Skeletal muscle cell (primary cell): ENCODE data around the gene MORN5.

Experiments
- DNase-seq: peaks from one replicate; pipeline ENCODE4 v3.0.0-alpha.2; 2010; ENCODE audit warnings: low read depth
- H3K4me3 ChIP-seq: 2 replicates; pipeline ENCODE4 v1.5.1; 2011; ENCODE audit warnings: low read depth, mild to moderate bottlenecking, control low read depth, low read length, moderate library complexity

MORN5 gene

DNA sequence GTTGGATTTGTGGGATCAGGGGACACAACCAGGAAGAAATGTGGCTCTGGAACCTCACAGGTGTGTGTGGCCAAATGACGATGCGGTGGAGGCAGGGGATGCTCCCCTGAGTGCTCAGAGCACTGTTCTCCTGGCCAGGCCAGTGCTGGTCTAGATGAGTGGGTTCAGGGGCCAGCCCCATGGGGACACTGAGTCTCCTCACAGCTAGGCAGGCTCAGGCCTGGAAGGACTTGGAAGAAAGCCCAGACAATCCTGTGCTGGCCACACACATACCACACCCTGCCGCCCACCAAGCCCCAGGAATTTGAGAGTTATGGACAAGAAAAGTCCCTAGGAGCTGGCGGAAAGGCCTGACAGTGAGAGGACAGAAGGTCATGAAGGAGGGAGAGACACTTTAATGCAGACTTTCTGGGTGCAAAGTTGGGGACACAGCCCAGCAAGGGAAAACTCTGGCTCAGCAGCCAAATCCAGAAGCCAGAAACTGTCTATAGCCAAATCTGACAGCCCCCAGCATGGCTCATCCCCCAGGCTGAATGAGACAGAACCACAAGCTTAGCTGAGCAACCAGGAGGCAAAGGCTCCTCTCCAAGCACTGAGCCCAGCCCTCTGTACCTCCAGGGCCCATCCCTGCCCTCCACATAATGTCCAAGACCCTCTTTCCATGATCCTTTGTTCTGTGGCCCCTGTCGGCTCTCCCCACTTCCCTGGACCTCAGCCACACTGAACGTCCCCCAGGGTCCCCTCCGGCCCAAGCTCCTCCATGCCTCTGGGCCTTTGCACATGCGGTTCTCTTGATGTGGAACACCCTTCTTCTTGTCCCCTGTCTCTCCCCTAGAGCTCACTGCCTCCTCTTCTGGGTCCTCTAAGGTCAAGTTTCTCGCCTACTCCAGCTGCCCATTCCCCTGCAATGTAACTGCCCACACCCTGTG is 46.7 kb downstream of the MORN5 start:
- H3K4me3 ChIP-seq = no peak overlapping the region
- DNase-seq = peak; percentile 83

DNA sequence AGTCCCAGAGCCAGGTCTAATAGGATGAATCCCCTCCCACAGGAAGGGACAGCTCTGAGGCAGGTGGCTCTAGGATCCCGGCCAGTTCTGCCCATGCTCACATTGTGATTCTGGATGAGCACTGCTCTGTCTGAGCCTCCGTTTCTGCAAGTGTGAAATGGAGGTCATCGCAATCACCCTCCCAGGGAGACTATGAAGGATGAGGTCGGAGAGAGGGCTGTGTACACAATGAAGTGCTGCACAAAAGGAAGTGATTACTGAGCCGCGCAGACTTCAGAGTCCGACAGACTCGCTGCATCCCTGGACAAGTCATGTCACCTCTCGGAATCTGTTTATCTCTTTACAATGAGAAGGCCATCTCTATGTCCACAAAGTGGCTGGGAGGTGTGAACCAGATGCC is 47.4 kb downstream of the MORN5 start:
- no peak for DNase-seq
- H3K4me3 ChIP-seq = no peak overlapping the region

DNA sequence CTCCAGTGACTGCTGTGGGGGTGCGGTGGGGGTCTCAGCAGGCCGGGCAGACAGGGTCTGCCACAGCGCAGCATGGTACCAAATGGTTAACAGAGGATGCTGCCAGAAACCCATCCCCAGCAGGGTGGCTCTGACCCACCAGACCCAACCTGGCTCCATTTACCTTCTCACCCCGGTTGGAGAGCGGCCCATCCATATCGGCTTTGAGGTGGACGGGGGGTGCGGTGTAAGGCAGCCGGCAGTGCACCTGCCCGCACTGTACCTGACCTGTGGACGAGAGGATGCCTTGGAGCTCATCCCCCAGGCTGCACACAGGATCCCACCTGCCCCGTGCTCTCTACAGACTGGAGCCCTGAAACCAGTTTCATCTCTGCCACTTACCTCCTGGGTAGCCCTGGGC is 49.7 kb downstream of the MORN5 start:
- no peak overlapping the region for H3K4me3 ChIP-seq
- DNase-seq = no peak

DNA sequence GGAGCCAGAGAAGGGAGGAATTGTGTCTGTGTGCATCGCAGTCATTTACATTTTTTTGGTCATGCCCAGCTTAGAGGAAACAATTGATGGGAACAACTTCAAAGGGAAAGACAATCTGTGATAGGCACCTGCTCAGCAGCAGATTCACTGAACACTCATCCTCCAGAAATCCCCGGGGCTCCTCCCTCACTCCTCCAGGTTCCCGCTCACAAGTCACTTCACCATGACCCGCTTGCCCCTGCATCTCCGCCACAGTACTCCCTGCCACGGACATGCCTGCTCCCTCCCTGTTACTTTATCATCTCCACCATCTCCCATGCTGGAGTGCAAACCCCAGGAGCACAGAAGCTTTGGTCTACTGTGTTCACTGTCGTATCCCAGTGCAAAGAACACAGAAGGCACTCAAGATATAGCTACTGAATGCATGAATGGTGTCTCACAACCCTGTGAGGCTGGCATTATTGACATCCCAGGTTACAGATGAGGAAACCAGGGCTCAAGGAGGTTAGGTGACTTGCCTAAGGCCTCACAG is 52.8 kb downstream of the MORN5 start:
- no peak for DNase-seq
- H3K4me3 ChIP-seq = no peak overlapping the region

DNA sequence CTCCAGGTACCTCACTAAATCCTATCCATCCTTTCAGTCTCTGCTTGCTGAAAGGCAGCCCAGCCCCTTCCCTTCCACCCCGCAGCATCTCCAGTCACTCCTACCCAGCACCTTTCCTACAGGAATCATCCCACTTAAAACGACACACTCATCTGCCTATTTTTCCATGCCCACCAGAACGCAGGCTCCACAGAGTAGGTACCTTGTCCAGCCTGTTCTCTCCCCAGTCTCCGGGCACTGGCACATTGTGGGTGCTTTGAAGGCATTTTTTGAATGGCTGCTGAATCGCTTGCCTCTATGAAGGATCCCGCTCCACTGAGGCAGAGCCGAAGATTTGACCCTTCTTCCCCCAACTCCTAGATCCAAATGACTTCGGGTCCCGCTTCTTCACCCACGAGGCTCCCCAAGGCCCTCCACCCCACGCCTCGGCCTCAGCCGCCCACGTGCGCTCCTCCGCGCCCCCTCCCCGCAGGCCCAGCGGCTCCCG is 53.4 kb downstream of the MORN5 start:
- peak overlapping the region; percentile 39 for H3K4me3 ChIP-seq
- no peak for DNase-seq

DNA sequence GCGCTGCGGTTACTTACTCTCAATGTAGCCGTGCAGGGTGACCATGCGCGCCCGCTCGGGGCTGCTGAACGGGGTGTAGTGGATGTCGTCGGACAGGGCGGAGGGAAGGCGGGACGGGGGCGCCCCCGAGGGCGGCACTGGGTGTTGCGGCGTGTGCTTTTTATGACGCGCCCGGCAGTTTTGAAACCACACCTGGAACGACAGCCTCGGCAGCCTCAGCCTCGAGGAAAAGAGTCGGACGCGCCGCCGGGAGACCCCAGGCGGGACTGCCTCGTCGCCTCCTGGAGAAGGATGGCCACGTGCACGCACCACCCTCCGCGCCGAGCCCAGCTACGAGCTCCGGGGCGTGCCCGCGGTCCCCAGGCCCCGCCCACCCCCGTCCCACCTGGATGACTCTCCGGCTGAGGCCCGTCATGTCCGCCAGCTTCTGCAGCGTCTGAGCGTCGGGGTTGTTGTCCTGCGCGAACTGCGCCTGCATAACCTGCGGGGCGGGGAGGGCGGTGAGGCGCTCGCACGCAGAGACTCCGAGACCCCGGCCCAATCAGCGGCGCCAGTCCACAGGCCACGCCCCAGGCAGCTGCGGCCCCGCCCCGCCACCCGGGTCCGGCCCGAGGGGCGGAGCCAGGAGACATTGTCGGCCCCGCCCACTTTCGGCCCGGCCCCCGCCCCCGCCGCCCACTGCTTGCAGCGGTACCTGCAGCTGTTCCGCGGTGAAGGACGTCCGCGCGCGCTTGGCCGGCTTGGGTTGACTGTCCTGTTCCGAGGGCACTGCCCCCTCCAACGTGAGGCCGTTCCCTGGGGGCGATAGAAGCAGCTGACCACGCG is 54.1 kb downstream of the MORN5 start:
- H3K4me3 ChIP-seq = peak overlapping the region; percentile 39
- DNase-seq = no peak

DNA sequence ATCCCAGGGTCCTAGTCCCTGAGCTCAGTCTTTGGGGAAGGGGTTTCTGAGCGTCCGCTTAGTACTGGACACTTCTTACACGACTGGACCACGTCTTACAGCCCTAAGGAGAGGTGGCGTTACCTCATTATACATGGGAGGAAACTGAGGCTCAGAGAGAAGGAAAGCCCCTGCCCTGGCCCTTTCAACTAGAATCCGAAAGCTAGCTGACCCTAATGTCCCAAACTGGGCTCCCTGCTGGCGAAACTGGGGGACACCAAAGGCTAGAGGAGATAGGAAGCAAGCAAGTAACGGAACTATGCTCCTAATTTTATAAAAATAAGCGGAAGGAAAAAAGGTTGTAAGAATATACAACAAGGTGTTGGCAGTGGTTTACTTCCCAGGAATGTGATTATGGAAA is 54.8 kb downstream of the MORN5 start:
- no peak overlapping the region for H3K4me3 ChIP-seq
- DNase-seq = no peak

DNA sequence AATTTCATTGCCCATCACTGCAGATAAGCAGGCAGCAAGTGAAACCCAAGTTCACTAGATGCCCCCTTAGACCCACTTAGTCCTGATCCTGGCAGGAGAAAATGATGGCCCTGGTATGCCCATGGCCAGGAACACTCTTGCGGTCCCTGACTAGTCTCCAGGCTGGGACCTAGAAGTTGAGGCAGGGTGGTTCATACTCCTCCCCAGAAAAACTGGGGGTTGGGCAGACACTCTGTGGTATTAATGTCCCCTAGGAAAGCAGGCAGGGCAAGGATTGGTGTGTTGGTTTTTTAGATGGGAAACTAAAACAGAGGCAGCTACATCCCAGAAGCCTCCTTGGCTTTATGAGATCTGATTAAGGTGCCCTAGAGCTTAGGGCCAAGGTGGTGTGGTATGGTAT is 56.0 kb downstream of the MORN5 start:
- DNase-seq = no peak
- no peak overlapping the region for H3K4me3 ChIP-seq

DNA sequence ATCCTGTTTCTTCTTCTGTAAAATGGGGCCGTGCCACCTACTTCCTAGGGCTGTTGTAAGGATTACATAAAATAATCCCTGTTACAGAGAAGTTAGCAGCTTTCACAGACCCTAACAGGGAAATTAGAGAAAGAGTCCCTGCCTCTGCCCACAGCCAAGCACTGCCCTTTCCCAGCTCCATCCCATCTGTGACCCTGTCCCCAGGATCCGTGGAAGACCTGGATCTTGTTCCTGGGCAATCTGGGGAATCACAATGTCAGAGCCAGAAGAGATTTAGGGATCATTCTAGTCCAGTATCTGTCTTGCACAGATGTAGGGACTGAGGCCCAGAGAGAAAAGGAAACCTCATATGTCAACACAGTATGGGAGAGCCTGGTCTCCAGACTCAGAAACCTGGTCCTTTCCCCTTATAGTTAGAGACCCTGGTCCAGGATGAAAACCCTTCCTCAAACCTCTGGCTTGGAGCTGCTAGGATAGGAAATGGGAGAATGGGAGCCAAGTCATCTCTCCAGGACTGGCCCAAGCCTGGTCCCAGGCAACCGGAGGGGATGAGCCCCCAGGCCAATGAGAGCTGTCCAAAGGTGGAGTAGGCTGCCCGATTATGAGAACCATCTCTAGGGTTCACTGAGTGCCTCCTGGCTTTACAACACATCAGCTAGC is 56.6 kb downstream of the MORN5 start:
- no peak overlapping the region for H3K4me3 ChIP-seq
- DNase-seq = no peak

DNA sequence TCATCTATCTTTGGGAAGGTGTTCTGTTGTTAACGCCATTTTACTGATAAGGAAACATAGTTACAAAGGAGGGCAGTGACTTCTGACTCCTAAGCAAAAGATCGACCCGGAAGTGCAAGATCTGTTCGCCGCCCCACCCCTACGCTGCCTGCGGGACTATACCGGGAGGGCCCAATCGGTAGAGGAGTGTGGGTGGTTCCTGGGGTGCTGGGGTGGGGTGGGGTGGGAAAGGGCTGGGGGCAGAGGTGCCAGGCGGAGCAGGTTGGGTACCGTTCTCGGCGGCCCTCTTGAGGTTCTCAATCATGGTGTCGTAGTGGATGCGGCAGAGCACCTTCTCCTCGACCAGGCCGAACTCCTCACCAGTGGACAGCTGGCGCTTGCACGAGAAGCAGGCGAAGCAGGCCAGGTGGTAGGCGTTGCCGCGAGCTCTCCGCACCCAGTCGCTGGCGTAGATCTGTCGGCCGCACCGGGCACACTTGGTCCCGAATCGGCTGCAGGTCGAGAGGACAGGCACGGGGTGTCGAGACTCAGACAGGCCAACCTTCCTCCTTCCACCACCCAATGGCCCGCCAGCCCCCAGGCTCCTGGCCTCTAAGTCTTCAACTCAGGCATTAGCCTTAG is 57.2 kb downstream of the MORN5 start:
- no peak for DNase-seq
- H3K4me3 ChIP-seq = no peak overlapping the region

DNA sequence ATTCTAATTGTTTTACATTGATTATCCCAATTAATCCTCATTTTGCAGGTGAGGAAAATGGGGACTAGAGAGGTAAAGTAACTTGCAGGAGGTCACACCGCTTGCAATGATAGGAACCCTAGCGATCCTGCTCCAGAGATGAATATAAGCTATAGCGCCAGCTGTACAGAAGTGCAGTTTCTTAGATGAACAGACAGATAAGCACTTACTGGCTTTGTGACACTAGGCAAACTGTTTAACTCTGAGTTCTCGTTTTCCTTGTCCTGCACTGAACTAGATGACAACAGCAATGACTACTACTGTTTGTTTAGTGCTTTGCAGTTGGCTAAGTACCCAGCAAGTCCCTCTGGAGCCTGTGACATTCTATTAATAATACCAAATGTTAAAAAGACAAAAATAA is 57.9 kb downstream of the MORN5 start:
- H3K4me3 ChIP-seq = no peak overlapping the region

DNA sequence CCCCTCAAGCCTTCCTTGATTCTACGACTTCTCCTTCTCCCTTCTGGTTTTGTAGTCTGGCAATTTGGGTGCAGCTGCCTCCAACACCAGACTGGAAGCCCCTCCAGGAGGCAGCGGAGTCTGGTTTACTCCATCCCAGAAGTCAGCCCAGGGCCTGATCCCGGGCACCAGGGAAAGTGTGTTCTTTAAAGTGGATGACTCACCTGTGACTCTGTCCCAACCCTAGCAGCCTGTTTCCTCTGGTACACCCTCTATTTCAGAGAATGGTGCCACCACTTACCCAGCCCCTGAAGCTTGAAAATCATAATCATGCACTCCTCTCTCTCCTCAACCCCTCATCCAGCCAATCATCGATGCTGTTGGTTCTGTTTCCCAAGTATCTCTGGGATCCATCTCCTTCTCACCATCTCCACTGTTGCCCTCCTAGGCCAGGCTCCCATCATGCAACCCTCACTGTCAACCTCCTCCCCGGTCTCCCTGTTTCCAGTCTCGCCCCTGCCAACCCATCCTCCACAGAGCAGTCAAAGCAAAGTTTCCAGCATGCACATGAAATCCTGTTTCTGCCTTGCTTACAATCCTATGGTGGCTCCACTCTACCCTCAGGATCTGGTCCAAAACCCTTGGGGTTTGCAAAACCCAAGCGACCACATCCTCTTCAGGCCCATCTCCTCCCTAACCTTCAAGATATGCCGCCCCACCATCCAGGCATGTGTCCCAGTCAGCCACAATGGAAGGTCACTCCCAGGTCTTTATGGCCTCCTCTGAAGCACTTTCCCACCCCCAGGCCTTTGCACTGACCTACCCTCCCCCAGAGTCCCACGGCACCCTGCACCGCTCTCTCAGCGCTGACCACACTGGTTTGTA is 58.6 kb downstream of the MORN5 start:
- no peak overlapping the region for H3K4me3 ChIP-seq

More for the DNA sequence above, 57.9 kb downstream of the MORN5 start:
- DNase-seq = no peak

DNA sequence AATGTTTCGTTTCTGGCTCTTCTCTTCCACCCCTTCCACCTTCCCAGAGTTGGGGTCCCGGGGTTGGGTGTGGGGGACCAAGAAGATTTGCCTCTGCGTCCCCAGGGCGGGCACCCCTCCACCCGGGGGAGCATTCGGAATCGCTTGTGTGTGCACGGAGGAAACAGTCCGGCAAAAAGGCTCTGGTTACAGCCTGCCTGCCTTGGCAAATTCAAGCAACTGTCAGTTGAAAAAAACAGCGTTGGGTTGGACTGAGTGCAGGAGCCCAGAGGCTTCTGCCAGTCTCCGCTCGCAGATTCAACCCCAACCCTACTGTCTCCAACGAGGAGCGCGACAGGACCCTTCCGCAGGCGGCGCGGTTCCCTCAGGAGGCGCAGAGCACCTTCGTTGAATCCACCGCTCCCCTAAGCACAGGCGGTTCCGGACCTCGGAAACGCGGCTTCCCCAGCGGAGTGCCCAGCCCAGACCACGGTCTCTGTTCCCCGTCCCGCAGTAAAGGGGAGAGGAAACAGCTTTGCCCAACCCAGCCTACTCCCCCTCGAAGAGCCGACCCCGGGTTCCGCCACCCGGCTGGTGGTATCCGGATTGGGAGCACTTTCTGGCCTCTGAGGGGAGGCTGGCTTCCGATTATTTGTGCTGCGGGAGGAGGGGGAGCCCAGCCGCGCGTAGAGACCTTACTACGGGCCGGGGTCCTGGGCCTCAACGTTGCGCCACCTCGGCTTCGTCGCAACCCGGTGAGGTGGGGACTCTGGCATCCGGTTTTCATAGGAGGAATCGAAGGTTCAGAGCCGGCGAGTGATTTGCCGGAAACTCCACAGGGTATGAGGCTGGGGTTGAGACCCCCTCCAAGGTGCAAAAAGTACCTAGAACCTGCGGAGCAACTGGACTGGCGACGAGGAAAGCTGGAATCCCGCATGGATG is 59.5 kb downstream of the MORN5 start:
- peak overlapping the region; percentile 28 for H3K4me3 ChIP-seq

More for the DNA sequence above, 58.6 kb downstream of the MORN5 start:
- no peak for DNase-seq

DNA sequence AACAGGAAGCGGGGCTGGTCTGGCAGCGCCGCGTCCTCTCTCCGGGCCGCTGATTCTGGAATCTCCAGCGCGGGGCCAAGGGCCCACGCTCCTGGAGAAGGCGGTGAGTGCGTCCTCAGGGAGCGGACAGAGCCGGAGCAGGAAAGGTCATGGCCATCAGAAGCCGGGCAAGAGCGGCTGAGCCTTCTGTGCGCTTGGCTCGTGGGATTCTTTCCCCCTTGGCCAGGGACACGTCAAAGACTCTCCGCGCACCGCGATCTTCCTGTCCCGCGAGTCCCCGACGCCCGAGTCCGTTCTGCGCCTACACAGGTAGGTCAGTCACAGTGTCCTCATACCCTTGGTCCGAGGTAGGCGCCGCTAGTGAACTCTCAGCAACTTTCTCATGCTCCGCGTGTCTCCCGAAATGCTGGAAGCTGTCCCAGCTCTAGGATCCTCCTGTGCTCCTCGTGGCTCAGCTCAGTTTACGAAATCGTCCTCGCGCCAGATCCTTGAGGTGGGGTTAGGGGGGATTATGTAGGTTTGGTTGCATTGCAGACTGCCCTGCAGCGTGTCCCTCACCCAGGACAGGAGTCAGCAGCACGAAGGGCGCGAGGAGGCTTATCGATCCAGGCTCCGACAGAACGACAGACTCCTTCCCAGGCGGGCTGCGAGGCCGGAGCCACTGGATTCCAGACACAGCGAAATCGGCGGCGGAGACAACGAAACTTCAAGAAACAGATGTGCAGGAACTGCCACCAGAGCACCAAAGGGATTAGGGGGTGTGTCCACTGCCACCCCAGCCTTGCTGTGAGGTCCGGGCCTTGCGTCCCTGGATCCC is 60.4 kb downstream of the MORN5 start:
- DNase-seq = no peak
- no peak overlapping the region for H3K4me3 ChIP-seq

More for the DNA sequence above, 59.5 kb downstream of the MORN5 start:
- no peak for DNase-seq

DNA sequence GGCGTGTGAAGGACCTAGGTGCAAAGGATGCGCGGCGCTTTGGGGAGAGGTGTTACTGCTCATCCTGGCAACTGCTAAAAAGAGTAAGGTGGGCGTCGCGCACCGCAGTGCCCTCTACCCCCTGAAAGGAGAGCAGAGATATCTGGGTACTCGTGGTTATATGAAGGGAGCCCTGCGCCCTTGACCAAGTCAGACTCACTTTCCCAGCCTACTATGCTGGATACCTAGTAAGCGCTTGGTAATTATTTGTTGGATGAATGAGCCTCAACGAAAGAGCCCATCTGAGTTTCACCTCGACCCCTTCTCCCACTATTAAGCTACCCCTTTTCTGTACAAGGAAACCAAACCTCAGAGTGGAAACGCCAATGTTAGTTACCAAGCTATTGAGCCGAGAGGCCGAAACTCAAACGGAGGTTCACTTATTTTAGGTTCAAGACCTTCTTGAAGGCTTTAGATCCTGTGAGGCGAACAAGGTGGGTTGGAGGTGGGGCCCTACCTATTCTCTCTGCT is 61.0 kb downstream of the MORN5 start:
- DNase-seq = no peak
- no peak overlapping the region for H3K4me3 ChIP-seq

DNA sequence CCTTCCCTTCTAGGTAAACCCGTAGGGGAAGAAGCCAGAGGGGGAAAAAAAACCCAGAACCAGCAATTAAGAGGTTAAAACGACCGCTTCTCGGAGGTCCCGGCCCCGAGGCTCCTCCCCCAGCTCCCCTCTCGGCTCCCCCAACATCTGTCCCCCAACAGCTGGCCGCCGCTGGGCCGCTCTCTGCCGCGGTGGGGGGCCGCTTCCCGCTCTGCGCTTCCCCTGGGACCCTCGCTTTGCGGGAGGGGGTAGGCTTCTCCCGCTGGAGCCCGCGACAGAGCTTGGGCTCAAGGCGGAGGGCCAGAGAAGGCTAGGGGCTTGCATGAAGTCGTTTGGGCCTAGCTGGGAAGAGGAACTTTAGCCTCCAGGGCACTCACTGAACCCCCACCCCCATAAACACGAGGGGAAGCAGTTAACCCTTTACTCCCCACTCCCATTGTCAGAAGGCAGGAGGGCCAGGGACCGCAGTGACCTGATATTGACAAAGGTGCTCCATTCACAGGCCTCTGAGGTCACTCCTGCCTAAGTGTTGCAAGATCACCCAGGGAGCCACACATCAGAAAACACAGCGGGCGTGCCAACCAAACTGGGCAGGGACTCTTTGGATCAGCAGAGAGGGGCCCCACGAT is 61.6 kb downstream of the MORN5 start:
- no peak for DNase-seq
- no peak overlapping the region for H3K4me3 ChIP-seq
